Measurements from ENCODE around the gene SPACA6.

Gene SPACA6

DNA sequence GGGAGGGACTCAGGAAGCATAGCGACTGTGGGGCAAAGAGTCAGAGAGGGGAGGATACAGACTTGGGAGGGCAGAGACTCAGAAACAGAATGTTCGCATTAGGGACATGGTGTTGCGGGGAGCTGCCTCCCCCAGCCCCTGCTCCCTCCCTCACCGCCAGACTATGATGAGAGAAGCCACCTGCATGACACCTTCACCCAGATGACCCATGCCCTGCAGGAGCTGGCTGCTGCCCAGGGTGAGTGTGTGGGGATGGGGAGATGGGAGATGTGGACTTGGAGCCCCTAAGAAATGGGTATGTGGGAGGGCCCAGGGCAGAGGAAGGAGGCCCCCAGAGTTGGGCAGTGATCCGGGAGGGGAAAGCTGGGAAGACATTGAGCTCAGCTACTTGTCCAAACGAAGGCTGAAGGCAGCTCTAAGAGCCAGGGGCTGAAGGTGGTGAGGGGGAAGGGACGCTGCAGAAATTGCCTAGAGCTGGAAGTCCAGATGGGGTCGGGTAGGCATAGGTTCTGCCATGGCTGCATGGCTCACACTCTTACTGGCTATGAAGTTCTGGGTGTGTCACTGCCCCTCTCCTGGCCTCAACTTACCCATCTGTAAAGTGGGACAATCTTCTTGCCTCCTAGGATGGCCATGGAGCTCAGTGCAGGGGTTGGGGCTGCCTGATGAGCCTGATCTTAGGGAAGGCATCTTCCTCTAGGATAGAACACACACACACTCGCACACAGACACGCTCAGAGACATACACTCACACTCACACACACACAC lies 1.4 kb downstream of the SPACA6 start:
- Histone ChIP-seq H3K4me3 (no peak overlapping the region), H3K27ac (no peak overlapping the region)
- DNase-seq (ENCODE audit: low spot score), result no peak
- TF ChIP-seq, protein P1, sequence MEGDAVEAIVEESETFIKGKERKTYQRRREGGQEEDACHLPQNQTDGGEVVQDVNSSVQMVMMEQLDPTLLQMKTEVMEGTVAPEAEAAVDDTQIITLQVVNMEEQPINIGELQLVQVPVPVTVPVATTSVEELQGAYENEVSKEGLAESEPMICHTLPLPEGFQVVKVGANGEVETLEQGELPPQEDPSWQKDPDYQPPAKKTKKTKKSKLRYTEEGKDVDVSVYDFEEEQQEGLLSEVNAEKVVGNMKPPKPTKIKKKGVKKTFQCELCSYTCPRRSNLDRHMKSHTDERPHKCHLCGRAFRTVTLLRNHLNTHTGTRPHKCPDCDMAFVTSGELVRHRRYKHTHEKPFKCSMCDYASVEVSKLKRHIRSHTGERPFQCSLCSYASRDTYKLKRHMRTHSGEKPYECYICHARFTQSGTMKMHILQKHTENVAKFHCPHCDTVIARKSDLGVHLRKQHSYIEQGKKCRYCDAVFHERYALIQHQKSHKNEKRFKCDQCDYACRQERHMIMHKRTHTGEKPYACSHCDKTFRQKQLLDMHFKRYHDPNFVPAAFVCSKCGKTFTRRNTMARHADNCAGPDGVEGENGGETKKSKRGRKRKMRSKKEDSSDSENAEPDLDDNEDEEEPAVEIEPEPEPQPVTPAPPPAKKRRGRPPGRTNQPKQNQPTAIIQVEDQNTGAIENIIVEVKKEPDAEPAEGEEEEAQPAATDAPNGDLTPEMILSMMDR (IDR thresholded peaks at IDR 0.05), result no peak

DNA sequence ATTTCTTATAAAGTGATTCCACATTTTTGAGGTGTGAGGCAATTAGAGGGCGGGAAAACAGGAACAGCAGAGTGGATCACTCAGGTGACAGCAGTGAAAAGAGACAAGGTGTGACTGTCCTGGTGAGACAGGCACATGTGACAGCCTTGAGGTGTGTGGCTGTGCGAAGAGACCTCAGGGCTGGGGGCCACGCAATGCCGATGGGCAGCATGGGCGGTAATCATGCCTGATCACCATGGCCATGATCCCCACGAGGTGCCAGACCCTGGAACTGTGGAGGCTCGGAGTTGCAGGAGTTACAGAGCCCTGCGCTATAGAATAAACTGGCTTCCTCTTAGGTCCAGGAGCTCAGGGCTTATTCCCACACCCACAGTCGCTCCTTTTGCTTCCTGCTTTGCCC lies 2.0 kb downstream of the SPACA6 start:
- TF ChIP-seq, protein P1 (IDR thresholded peaks at IDR 0.05), result no peak
- no peak overlapping the region for H3K4me3 ChIP-seq
- DNase-seq (ENCODE audit: low spot score), result no peak
- H3K27ac ChIP-seq, result no peak overlapping the region

DNA sequence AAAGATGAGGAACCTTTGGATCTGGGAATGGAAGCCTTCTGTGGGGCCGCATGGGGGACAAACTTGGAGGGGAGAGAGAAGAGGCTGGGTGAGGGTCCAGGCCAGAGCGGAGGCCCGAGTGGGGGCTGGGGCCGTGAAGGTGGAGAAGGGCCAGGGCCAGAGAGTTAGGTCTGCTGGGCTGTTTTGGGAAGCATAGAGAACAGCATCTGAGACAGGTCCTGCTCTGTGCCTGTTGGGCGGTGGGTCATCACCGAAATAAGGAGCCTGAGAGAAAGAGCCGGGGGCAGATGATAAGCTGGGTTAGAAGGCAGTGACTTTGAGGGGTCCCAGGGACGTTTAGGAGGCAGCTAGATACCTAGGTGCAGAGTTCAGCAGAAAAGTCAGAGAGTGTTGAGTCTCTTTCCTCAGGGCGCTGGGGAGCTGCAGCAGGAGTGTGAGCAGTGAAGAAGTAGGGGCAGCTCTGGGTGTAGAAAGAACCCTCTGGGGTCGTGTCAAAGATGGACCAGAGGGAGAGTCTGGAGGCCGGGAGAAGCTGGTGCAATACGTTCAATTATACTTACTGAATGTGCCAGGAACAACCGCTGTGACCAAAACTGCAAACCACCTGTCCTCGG lies 2.7 kb downstream of the SPACA6 start:
- H3K4me3 ChIP-seq, result no peak overlapping the region
- no peak for DNase-seq (ENCODE audit: low spot score)
- H3K27ac ChIP-seq, result no peak overlapping the region
- TF ChIP-seq, protein P1 (IDR thresholded peaks at IDR 0.05), result no peak

DNA sequence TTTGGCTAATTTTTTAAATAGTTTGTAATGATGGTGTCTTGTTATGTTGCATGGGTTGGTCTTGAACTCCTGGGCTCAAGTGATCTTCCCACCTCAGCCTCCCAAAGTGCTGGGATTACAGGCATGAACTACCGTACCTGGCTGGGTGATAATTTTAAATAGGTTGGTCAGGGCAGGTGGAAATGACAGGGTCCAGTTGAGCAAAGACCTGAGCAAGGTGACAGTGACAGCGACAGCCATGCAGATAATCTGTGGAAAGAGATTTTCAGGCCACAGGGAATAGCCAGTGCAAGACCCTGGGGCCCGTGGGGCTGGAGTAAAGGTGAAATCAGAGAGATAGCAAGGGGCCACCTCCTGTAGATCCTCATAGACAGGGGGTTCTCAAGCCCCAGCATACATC lies 3.5 kb downstream of the SPACA6 start:
- DNase-seq (ENCODE audit: low spot score), result no peak
- no peak overlapping the region for H3K4me3 ChIP-seq
- TF ChIP-seq, protein P1 (IDR thresholded peaks at IDR 0.05), result no peak
- H3K27ac ChIP-seq, result no peak overlapping the region

DNA sequence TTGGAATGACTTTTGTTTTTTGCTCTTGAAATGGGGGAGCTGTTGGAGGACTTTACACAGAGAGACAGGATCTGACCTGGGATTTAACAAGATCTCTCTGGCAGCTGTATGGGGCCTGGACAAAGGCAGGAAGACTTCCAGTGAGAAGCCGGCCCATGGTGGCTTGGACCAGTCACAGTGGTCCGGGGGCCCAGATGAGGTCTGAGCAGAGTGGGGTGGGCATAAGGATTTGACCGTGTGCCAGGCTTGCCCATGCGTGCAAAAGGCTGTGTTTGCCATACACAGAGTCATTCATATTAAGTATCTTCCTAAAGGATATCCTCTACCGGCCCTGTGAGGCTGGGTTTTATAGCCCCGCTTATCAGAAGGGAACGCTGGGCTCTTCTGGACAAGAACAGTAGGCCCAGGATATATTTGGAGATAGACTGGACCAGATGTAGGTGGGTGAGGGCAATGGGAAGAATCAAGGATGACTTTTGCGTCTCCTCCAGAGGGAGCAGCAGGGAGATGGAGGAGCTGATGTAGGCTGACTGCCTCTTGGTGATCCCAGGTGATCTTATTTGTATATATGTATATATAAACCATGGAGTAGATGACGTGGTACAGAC lies 4.1 kb downstream of the SPACA6 start:
- H3K4me3 ChIP-seq, result no peak overlapping the region
- DNase-seq (ENCODE audit: low spot score), result no peak
- TF ChIP-seq, protein P1 (IDR thresholded peaks at IDR 0.05), result no peak
- no peak overlapping the region for H3K27ac ChIP-seq

DNA sequence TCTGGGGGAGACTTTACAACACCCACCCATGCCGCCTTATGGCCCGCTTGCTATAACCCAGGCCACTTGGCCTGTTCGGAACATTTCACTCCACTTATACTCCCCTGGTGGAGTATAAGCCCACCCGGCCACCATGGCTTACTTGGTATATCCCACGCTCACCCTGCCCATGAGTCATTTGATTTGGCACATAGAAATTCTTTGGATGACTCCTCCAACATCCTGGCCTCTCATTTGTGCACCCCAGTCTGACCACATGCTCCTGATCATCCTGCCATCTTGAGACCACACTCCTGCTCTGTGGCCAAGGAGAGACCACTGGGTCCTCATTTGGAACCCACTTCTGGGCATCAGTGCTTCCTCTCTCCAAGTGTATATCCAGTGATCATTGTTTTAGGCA lies 5.2 kb downstream of the SPACA6 start:
- DNase-seq (ENCODE audit: low spot score), result no peak
- Histone ChIP-seq H3K27ac (no peak overlapping the region), H3K4me3 (no peak overlapping the region)
- TF ChIP-seq, protein P1 (IDR thresholded peaks at IDR 0.05), result no peak
